Measurements from ENCODE around the gene C4BPB.

Gene C4BPB

GRCh38 chr1:207067665-207068064 lies 21.0 kb upstream of the C4BPB start:
- H3K36me3 ChIP-seq (replicated peaks in 1 of 2; ENCODE audit: control insufficient read depth in 2 of 2, insufficient read depth in 2 of 2, low read length in 2 of 2), result peaks cover 3 to 6% of the 10 kb centered on the region in 2 donors
- no peak for DNase-seq (ENCODE audit: low spot score)
- no CpG with 5 or more reads among the region's 5 CpGs for WGBS, 2 donors (ENCODE audit: extremely low coverage in 2 of 2, insufficient read length in 2 of 2, insufficient replicate concordance in 1 of 2)

GRCh38 chr1:207069061-207069460 lies 19.6 kb upstream of the C4BPB start:
- Histone ChIP-seq H3K4me1 (ENCODE audit: control insufficient read depth in 2 of 2, insufficient read depth in 1 of 2, low read depth in 1 of 2, low read length in 2 of 2) (no peaks in the 10 kb centered on the region), H3K27me3 (ENCODE audit: control insufficient read depth in 3 of 3, insufficient read depth in 3 of 3, low read depth in 1 of 3, low read length in 3 of 3) (no peaks in the 10 kb centered on the region), H3K14ac (ENCODE audit: low read length) (no peak overlapping the region), H3K9ac (ENCODE audit: low read depth, low read length, poor library complexity) (no peak overlapping the region), H3K4ac (ENCODE audit: low read length) (no peak overlapping the region), H2AFZ (ENCODE audit: low read length) (no peak overlapping the region), H3K23ac (ENCODE audit: low read depth, low read length, poor library complexity) (no peak overlapping the region), H3K27ac (replicated peaks; ENCODE audit: low read length) (no peak overlapping the region), H4K91ac (ENCODE audit: low read depth, low read length, poor library complexity) (no peak overlapping the region), H3K4me2 (ENCODE audit: insufficient read depth, low read length, poor library complexity, severe bottlenecking) (no peak overlapping the region), H2BK5ac (ENCODE audit: low read length) (no peak overlapping the region), H2BK12ac (ENCODE audit: low read length) (no peak overlapping the region), H2BK15ac (ENCODE audit: low read length) (no peak overlapping the region), H3K79me1 (ENCODE audit: low read depth, low read length) (no peaks in the 10 kb centered on the region), H2AK5ac (ENCODE audit: low read depth, low read length) (no peak overlapping the region), H3K36me3 (replicated peaks in 1 of 2; ENCODE audit: control insufficient read depth in 2 of 2, insufficient read depth in 2 of 2, low read length in 2 of 2) (peaks cover 2 to 6% of the 10 kb centered on the region in 2 donors), H3K9me3 (replicated peaks in 1 of 2; ENCODE audit: control insufficient read depth in 2 of 2, insufficient read depth in 1 of 2, low read depth in 1 of 2, low read length in 2 of 2) (no peaks in the 10 kb centered on the region), H3K18ac (ENCODE audit: low read length) (no peak overlapping the region), H3K4me3 (ENCODE audit: low read length in 2 of 2) (no peak overlapping the region), H2BK120ac (ENCODE audit: low read depth, low read length) (no peak overlapping the region), H4K8ac (ENCODE audit: low read depth, low read length) (no peak overlapping the region)
- no peak for DNase-seq (ENCODE audit: low spot score)
- WGBS, 2 donors (ENCODE audit: extremely low coverage in 2 of 2, insufficient read length in 2 of 2, insufficient replicate concordance in 1 of 2), result no CpG with 5 or more reads among the region's 3 CpGs

More at GRCh38 chr1:207067665-207068064, 21.0 kb upstream of the C4BPB start:
- H2BK12ac ChIP-seq (ENCODE audit: low read length), result no peak overlapping the region
- H3K4ac ChIP-seq (ENCODE audit: low read length), result no peak overlapping the region
- H3K9ac ChIP-seq (ENCODE audit: low read depth, low read length, poor library complexity), result no peak overlapping the region
- no peak overlapping the region for H3K23ac ChIP-seq (ENCODE audit: low read depth, low read length, poor library complexity)
- no peaks in the 10 kb centered on the region for H3K4me1 ChIP-seq (ENCODE audit: control insufficient read depth in 2 of 2, insufficient read depth in 1 of 2, low read depth in 1 of 2, low read length in 2 of 2)
- no peak overlapping the region for H2BK15ac ChIP-seq (ENCODE audit: low read length)
- no peak overlapping the region for H2BK120ac ChIP-seq (ENCODE audit: low read depth, low read length)
- H2BK5ac ChIP-seq (ENCODE audit: low read length), result no peak overlapping the region
- no peak overlapping the region for H3K18ac ChIP-seq (ENCODE audit: low read length)
- no peak overlapping the region for H3K27ac ChIP-seq (replicated peaks; ENCODE audit: low read length)
- H2AFZ ChIP-seq (ENCODE audit: low read length), result no peak overlapping the region
- no peak overlapping the region for H4K8ac ChIP-seq (ENCODE audit: low read depth, low read length)
- no peak overlapping the region for H3K4me3 ChIP-seq (ENCODE audit: low read length in 2 of 2)
- H3K9me3 ChIP-seq (replicated peaks in 1 of 2; ENCODE audit: control insufficient read depth in 2 of 2, insufficient read depth in 1 of 2, low read depth in 1 of 2, low read length in 2 of 2), result no peaks in the 10 kb centered on the region
- no peaks in the 10 kb centered on the region for H3K27me3 ChIP-seq (ENCODE audit: control insufficient read depth in 3 of 3, insufficient read depth in 3 of 3, low read depth in 1 of 3, low read length in 3 of 3)
- H3K14ac ChIP-seq (ENCODE audit: low read length), result no peak overlapping the region
- H4K91ac ChIP-seq (ENCODE audit: low read depth, low read length, poor library complexity), result no peak overlapping the region
- H2AK5ac ChIP-seq (ENCODE audit: low read depth, low read length), result no peak overlapping the region
- H3K4me2 ChIP-seq (ENCODE audit: insufficient read depth, low read length, poor library complexity, severe bottlenecking), result no peak overlapping the region
- H3K79me1 ChIP-seq (ENCODE audit: low read depth, low read length), result no peaks in the 10 kb centered on the region

- H3K36me3 ChIP-seq (replicated peaks in 1 of 2; ENCODE audit: control insufficient read depth in 2 of 2, insufficient read depth in 2 of 2, low read length in 2 of 2), result peaks cover 2 to 6% of the 10 kb centered on the region in 2 donors
- no peak overlapping the region for H3K4ac ChIP-seq (ENCODE audit: low read length)
- no peak overlapping the region for H3K27ac ChIP-seq (replicated peaks; ENCODE audit: low read length)
- H2BK120ac ChIP-seq (ENCODE audit: low read depth, low read length), result no peak overlapping the region
- no peaks in the 10 kb centered on the region for H3K9me3 ChIP-seq (replicated peaks in 1 of 2; ENCODE audit: control insufficient read depth in 2 of 2, insufficient read depth in 1 of 2, low read depth in 1 of 2, low read length in 2 of 2)
- H3K23ac ChIP-seq (ENCODE audit: low read depth, low read length, poor library complexity), result no peak overlapping the region
- H3K4me2 ChIP-seq (ENCODE audit: insufficient read depth, low read length, poor library complexity, severe bottlenecking), result no peak overlapping the region
- H3K27me3 ChIP-seq (ENCODE audit: control insufficient read depth in 3 of 3, insufficient read depth in 3 of 3, low read depth in 1 of 3, low read length in 3 of 3), result no peaks in the 10 kb centered on the region
- H4K8ac ChIP-seq (ENCODE audit: low read depth, low read length), result no peak overlapping the region
- no peak overlapping the region for H3K4me3 ChIP-seq (ENCODE audit: low read length in 2 of 2)
- WGBS, 2 donors (ENCODE audit: extremely low coverage in 2 of 2, insufficient read length in 2 of 2, insufficient replicate concordance in 1 of 2), result no CpG with 5 or more reads among the region's 5 CpGs
- DNase-seq (ENCODE audit: low spot score), result no peak
- no peak overlapping the region for H2AK5ac ChIP-seq (ENCODE audit: low read depth, low read length)
- H3K79me1 ChIP-seq (ENCODE audit: low read depth, low read length), result no peaks in the 10 kb centered on the region
- H2BK5ac ChIP-seq (ENCODE audit: low read length), result no peak overlapping the region
- no peak overlapping the region for H4K91ac ChIP-seq (ENCODE audit: low read depth, low read length, poor library complexity)
- H3K9ac ChIP-seq (ENCODE audit: low read depth, low read length, poor library complexity), result no peak overlapping the region
- no peak overlapping the region for H2BK15ac ChIP-seq (ENCODE audit: low read length)
- H2BK12ac ChIP-seq (ENCODE audit: low read length), result no peak overlapping the region
- no peak overlapping the region for H2AFZ ChIP-seq (ENCODE audit: low read length)
- H3K14ac ChIP-seq (ENCODE audit: low read length), result no peak overlapping the region
- H3K18ac ChIP-seq (ENCODE audit: low read length), result no peak overlapping the region
- H3K4me1 ChIP-seq (ENCODE audit: control insufficient read depth in 2 of 2, insufficient read depth in 1 of 2, low read depth in 1 of 2, low read length in 2 of 2), result no peaks in the 10 kb centered on the region
Observed at GRCh38 chr1:207069858-207070506, 18.7 kb upstream of the C4BPB start.

- H3K4me2 ChIP-seq (ENCODE audit: insufficient read depth, low read length, poor library complexity, severe bottlenecking), result no peak overlapping the region
- no peaks in the 10 kb centered on the region for H3K79me1 ChIP-seq (ENCODE audit: low read depth, low read length)
- WGBS, 2 donors (ENCODE audit: extremely low coverage in 2 of 2, insufficient read length in 2 of 2, insufficient replicate concordance in 1 of 2), result no CpG with 5 or more reads among the region's 4 CpGs
- H3K9ac ChIP-seq (ENCODE audit: low read depth, low read length, poor library complexity), result no peak overlapping the region
- no peak for DNase-seq (ENCODE audit: low spot score)
- H3K4me1 ChIP-seq (ENCODE audit: control insufficient read depth in 2 of 2, insufficient read depth in 1 of 2, low read depth in 1 of 2, low read length in 2 of 2), result no peaks in the 10 kb centered on the region
- H3K23ac ChIP-seq (ENCODE audit: low read depth, low read length, poor library complexity), result no peak overlapping the region
- H3K36me3 ChIP-seq (replicated peaks in 1 of 2; ENCODE audit: control insufficient read depth in 2 of 2, insufficient read depth in 2 of 2, low read length in 2 of 2), result peaks cover 2 to 6% of the 10 kb centered on the region in 2 donors
- no peak overlapping the region for H3K4me3 ChIP-seq (ENCODE audit: low read length in 2 of 2)
- H2AFZ ChIP-seq (ENCODE audit: low read length), result no peak overlapping the region
- no peak overlapping the region for H4K91ac ChIP-seq (ENCODE audit: low read depth, low read length, poor library complexity)
- no peak overlapping the region for H2AK5ac ChIP-seq (ENCODE audit: low read depth, low read length)
- no peaks in the 10 kb centered on the region for H3K27me3 ChIP-seq (ENCODE audit: control insufficient read depth in 3 of 3, insufficient read depth in 3 of 3, low read depth in 1 of 3, low read length in 3 of 3)
- H3K18ac ChIP-seq (ENCODE audit: low read length), result no peak overlapping the region
- no peak overlapping the region for H3K27ac ChIP-seq (replicated peaks; ENCODE audit: low read length)
- no peak overlapping the region for H2BK120ac ChIP-seq (ENCODE audit: low read depth, low read length)
- H4K8ac ChIP-seq (ENCODE audit: low read depth, low read length), result no peak overlapping the region
- no peak overlapping the region for H2BK5ac ChIP-seq (ENCODE audit: low read length)
- H2BK15ac ChIP-seq (ENCODE audit: low read length), result no peak overlapping the region
- no peak overlapping the region for H2BK12ac ChIP-seq (ENCODE audit: low read length)
- H3K9me3 ChIP-seq (replicated peaks in 1 of 2; ENCODE audit: control insufficient read depth in 2 of 2, insufficient read depth in 1 of 2, low read depth in 1 of 2, low read length in 2 of 2), result no peaks in the 10 kb centered on the region
- H3K4ac ChIP-seq (ENCODE audit: low read length), result no peak overlapping the region
- no peak overlapping the region for H3K14ac ChIP-seq (ENCODE audit: low read length)
Observed at GRCh38 chr1:207070811-207071210, 17.8 kb upstream of the C4BPB start.
